ENCODE measurements around the gene PDE4D.

PDE4D gene

DNA sequence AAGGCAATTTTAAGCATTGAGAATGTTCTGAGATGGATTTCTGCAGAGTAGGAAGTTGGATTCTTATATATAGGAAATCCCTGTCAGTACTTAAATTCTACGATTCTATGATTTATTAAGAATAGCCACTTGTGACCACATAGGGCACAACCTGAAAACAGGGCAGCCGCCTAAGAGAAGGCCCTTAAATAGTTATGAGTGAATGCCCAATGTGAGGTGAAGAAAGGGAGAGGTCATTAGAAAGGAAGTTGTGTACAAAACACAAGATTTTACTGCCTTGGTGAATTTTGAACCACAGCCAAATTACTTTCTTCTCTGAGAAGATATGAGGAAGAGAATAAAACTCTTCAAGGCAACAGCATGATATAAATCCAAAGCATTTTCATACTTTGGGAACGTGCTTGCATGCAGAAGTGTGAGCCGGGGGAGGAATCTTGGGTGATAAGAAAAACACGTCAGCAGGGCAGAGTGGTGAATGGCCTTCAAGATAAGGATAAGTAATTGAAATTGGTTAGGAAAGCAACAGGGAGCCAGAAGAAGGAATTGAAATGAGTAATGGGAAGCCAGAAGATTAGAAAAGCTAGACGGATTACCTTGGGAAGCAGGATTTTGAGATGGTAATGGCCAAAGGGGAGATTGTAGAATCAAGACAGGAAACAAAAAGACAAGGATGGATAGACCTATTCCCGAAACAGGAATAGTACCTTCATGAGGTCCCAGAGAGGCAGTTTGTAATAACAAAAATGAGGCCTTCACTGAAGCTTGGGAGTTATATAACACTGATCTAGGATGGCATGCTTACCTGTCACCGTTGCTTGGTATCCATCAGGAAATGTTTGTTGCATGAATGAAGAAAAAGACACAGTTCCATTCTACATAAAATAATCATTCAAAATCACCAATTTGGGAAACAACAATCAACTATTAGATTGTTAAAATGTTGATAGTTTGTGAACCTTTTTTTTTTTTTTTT, 244.3 kb downstream of the PDE4D start:
- TF ChIP-seq, protein P1, sequence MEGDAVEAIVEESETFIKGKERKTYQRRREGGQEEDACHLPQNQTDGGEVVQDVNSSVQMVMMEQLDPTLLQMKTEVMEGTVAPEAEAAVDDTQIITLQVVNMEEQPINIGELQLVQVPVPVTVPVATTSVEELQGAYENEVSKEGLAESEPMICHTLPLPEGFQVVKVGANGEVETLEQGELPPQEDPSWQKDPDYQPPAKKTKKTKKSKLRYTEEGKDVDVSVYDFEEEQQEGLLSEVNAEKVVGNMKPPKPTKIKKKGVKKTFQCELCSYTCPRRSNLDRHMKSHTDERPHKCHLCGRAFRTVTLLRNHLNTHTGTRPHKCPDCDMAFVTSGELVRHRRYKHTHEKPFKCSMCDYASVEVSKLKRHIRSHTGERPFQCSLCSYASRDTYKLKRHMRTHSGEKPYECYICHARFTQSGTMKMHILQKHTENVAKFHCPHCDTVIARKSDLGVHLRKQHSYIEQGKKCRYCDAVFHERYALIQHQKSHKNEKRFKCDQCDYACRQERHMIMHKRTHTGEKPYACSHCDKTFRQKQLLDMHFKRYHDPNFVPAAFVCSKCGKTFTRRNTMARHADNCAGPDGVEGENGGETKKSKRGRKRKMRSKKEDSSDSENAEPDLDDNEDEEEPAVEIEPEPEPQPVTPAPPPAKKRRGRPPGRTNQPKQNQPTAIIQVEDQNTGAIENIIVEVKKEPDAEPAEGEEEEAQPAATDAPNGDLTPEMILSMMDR (IDR thresholded peaks at IDR 0.05; ENCODE audit: insufficient read depth, low read length, poor library complexity, severe bottlenecking), result no peak
- H3K27me3 ChIP-seq (replicated peaks; ENCODE audit: control insufficient read depth, insufficient read depth, low read length), result no peaks in the 10 kb centered on the region
- DNase-seq (ENCODE audit: extremely low read depth, insufficient read length), result no peak
- no peak overlapping the region for H3K4me3 ChIP-seq (replicated peaks; ENCODE audit: low read depth, low read length)
- H3K36me3 ChIP-seq (ENCODE audit: control insufficient read depth, insufficient read depth, low read length), result no peaks in the 10 kb centered on the region

DNA sequence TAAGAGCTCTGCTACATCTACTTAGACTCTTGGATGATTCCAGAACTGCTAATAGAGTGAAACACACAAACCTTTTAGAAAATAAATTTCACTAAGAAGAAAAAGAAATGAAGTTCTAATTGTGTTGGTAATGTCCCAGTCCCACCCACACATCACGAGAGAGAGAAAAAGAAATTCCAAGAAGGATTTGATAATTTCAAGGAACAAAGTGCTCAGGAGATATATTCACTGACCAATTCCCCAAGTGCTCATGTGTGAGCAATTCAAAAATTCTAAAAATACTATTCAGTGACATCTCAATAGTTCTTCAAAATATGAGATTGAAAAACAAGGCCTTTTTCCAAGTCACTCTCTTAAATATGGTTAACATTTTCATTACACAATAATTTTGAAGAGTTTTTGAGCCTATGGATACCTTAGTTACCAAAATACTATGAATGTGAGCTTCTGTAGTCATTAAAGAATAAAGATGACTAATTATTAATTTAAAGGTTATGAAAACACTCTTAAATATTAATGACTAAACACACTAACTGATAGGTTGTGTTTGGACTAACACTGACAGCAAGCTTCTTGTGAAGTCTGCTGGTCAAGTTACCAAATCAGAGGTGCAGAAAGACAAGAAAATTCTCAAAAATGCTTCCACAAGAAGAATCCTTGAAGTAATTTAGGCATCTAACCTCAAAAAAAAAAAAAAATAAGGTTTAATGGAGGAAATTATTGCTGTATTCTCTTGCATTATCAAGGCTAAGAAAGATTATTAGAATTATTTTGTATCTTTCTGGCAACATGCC, 245.3 kb downstream of the PDE4D start:
- TF ChIP-seq, protein P1 (IDR thresholded peaks at IDR 0.05; ENCODE audit: insufficient read depth, low read length, poor library complexity, severe bottlenecking), result no peak
- no peak for DNase-seq (ENCODE audit: extremely low read depth, insufficient read length)
- no peaks in the 10 kb centered on the region for H3K27me3 ChIP-seq (replicated peaks; ENCODE audit: control insufficient read depth, insufficient read depth, low read length)
- no peak overlapping the region for H3K4me3 ChIP-seq (replicated peaks; ENCODE audit: low read depth, low read length)
- H3K36me3 ChIP-seq (ENCODE audit: control insufficient read depth, insufficient read depth, low read length), result no peaks in the 10 kb centered on the region

DNA sequence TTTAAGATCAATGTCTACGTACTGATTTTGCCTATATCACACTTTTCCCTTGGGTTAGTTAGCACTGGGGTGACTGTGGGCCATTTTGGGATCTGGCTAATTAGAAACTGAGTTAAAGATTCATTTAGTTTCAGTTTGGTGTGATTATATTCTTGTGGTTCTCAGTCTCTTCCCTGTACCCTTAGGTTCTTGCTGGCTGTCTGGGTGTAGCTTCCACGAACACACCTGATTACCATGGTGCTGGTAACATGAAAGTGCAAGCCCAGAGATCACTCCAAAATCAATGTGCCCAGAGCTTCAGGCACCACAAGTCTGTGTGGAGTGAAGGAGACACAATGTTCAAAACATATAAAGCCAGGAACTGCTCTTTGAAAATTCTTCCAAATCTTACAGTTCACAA, 248.1 kb downstream of the PDE4D start:
- TF ChIP-seq, protein P1 (IDR thresholded peaks at IDR 0.05; ENCODE audit: insufficient read depth, low read length, poor library complexity, severe bottlenecking), result no peak
- no peaks in the 10 kb centered on the region for H3K27me3 ChIP-seq (replicated peaks; ENCODE audit: control insufficient read depth, insufficient read depth, low read length)

DNA sequence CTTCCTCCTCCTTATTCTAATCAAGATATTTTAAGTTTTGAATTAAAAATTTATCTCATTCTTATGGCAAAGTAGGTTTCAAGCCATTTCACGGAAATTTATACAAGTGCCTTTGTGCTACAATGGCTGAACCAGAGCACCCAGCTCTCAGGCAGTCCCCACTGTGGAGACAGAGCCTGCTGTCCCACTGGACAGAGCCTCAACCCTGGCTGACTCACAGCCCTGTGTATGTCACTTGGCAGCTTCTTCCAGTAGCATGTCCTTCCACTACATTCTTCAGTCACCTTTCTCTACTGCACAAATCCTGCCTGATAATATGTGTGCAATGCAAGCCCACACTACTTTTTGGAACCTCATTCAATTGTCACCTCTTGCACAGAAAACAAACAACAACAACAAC, 253.1 kb downstream of the PDE4D start:
- Histone ChIP-seq H3K36me3 (ENCODE audit: control insufficient read depth, insufficient read depth, low read length) (no peaks in the 10 kb centered on the region), H3K4me3 (replicated peaks; ENCODE audit: low read depth, low read length) (no peak overlapping the region), H3K27me3 (replicated peaks; ENCODE audit: control insufficient read depth, insufficient read depth, low read length) (no peaks in the 10 kb centered on the region)
- no peak for DNase-seq (ENCODE audit: extremely low read depth, insufficient read length)
- TF ChIP-seq, protein P1 (IDR thresholded peaks at IDR 0.05; ENCODE audit: insufficient read depth, low read length, poor library complexity, severe bottlenecking), result no peak

More for the DNA sequence above, 248.1 kb downstream of the PDE4D start:
- DNase-seq (ENCODE audit: extremely low read depth, insufficient read length), result no peak
- no peak overlapping the region for H3K4me3 ChIP-seq (replicated peaks; ENCODE audit: low read depth, low read length)
- no peaks in the 10 kb centered on the region for H3K36me3 ChIP-seq (ENCODE audit: control insufficient read depth, insufficient read depth, low read length)

DNA sequence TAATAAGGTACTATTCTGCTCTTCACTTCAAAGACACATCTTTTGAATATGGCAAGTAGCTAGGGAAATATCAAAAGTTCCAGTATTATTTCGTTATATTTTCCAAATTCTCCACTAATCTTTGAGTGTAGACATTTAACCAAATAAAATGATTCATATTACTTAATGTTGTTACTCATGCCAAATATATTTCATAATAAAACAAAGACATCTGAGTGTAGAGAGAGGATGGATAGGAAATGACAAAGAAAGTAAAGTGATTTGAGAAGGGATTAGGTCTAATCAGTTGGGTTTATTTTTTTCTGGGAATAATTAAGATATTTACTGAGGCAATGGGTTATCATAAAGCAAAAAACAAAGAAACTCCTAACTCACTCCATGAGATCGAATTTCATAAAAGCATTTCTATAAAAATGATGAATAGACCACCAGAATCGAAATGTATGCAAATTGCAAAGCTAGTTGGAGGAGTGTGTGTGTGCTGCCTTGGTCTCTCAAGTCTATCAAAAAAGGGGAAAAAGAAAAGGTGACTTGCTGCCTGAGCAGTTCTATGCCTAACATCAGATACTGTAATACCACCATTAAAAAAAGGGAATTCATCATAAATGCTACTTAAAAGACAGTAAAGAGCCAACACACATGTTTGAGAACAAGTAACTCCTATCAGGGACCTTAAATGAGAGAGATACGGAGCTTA, 255.5 kb downstream of the PDE4D start:
- H3K36me3 ChIP-seq (ENCODE audit: control insufficient read depth, insufficient read depth, low read length), result no peaks in the 10 kb centered on the region
- H3K27me3 ChIP-seq (replicated peaks; ENCODE audit: control insufficient read depth, insufficient read depth, low read length), result no peaks in the 10 kb centered on the region
- DNase-seq (ENCODE audit: extremely low read depth, insufficient read length), result no peak
- H3K4me3 ChIP-seq (replicated peaks; ENCODE audit: low read depth, low read length), result no peak overlapping the region
- TF ChIP-seq, protein P1 (IDR thresholded peaks at IDR 0.05; ENCODE audit: insufficient read depth, low read length, poor library complexity, severe bottlenecking), result no peak
